GM18867 (cell line): Measurements from ENCODE around the gene FAM81A.

Experiments
- ATAC-seq: cut with Tn5 transposase; IDR thresholded peaks from one replicate; pipeline ENCODE4 v1.9.1; 2021; ENCODE audit warnings: mild to moderate bottlenecking, moderate library complexity; ENCODE audit not compliant: unreplicated experiment

FAM81A gene

DNA sequence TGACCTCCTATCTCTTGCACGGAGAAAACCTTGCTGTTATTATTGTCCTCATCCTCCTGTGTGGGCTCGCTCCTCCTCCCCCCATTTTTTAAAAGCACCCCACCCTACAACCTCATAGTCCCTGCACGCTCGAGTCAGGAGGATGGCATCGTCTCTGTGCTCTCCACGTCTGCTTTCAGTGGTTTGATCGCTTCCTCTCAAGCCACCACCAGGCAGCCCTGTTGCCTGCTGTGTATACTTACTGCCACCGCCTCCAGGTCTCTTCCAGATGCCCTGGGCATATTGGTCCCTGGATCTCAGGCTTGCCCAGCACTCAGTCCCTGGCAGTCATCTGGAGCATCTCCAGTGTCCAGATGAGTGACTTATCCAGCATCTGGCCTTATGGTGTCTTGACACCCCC is 131.5 kb downstream of the FAM81A start:
- no peak for ATAC-seq

DNA sequence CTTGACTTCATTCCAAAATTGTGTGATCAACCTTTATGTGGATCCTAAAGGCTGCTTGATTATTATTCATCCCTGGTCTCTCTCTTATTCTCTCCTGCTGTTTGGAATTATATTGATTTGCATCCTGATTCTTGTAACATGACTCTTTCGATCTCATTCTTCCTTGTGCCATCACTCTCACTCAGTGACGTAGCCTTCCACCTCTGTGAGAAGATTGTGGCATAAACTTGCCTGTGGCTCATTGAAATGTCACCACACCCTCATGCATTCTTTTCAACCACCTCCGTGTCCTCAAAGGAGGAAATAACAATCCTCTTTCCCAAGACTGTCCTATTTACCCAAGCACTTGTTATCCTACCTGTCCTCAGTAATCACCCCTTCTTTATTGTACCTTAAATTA is 132.3 kb downstream of the FAM81A start:
- no peak for ATAC-seq

DNA sequence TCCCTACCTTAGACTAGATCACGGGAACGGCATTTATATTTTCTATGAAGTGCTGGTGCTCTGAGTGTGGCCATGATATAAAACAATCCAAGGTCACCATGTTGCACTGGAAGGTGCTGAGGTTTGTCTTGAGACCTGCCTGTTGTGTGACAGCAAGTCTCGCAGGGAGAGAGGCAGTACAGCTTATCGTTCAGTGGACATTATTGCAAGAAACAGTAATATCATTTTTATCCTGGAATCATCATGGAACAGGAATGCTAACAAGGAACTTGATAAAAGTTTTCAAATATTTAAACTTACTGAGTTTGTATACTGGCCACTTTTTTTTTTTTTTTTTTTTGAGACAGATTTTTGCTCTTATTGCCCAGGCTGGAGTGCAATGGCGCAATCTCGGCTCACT is 133.6 kb downstream of the FAM81A start:
- no peak for ATAC-seq
